CD4-positive, alpha-beta memory T cell (primary cell): ENCODE data around the gene DPY19L1. TPM values are rescaled to one million over a fixed set of nuclear protein-coding genes. Genes with fewer than 3 reads are reported as not detected.

ENCODE experiments used
- CTCF ChIA-PET: fragments of 350-600 bp; sonication (Branson Sonifier 250); formaldehyde crosslinking; loops from one replicate; lab custom pipeline; 2021; ENCODE audit warnings: inconsistent platforms; ENCODE audit not compliant: partially characterized antibody; lab: Charles Lee
- POLR2A ChIA-PET: fragments of 350-600 bp; sonication (Branson Sonifier 250); formaldehyde crosslinking; loops from one replicate; lab custom pipeline; 2021; ENCODE audit not compliant: partially characterized antibody; lab: Charles Lee
- DNase-seq, 5 donors: peaks; one replicate each; pipeline versions ENCODE4 v3.0.0 to v3.0.0-alpha.2; 2020 to 2022; ENCODE audit warnings: mixed read lengths in 1 of 5
- H3K27ac ChIP-seq: one replicate; pipeline ENCODE4 v1.7.0; 2013; ENCODE audit warnings: low read depth, low read length
- H3K27me3 ChIP-seq: 2 replicates; pipeline ENCODE4 v1.7.0; 2013; ENCODE audit warnings: mild to moderate bottlenecking, low read length, moderate library complexity; ENCODE audit not compliant: insufficient read depth
- H3K36me3 ChIP-seq: 2 replicates; pipeline ENCODE4 v1.7.0; 2013; ENCODE audit warnings: mild to moderate bottlenecking, low read length, moderate library complexity; ENCODE audit not compliant: insufficient read depth
- H3K4me1 ChIP-seq: 2 replicates; pipeline ENCODE4 v1.7.0; 2013; ENCODE audit warnings: mild to moderate bottlenecking, low read length, moderate library complexity; ENCODE audit not compliant: insufficient read depth
- H3K4me3 ChIP-seq, 2 donors: one replicate each; pipeline ENCODE4 v1.7.0; 2013; ENCODE audit warnings: low read length in 2 of 2, mild to moderate bottlenecking in 1 of 2
- H3K9me3 ChIP-seq, 2 donors: one replicate each; pipeline ENCODE4 v1.7.0; 2013; ENCODE audit warnings: low read length in 2 of 2, control low read depth in 1 of 2; ENCODE audit not compliant: control insufficient read depth in 1 of 2
- H3K27ac Mint-ChIP-seq, 7 donors: one replicate each; pipeline ENCODE4 v1.8.0; 2020 to 2021; ENCODE audit warnings: mixed read lengths in 7 of 7, mild to moderate bottlenecking in 6 of 7, inconsistent platforms in 3 of 7, moderate library complexity in 3 of 7
- H3K27me3 Mint-ChIP-seq, 2 donors: one replicate each; pipeline ENCODE4 v1.8.0; 2020 to 2021; ENCODE audit warnings: mixed read lengths in 2 of 2
- H3K36me3 Mint-ChIP-seq, 2 donors: one replicate each; pipeline ENCODE4 v1.8.0; 2020 to 2021; ENCODE audit warnings: mixed read lengths in 2 of 2, inconsistent platforms in 1 of 2, mild to moderate bottlenecking in 1 of 2
- H3K4me1 Mint-ChIP-seq, 4 donors: one replicate each; pipeline ENCODE4 v1.8.0; 2020 to 2021; ENCODE audit warnings: mixed read lengths in 4 of 4, mild to moderate bottlenecking in 1 of 4
- H3K4me3 Mint-ChIP-seq, 8 donors: one replicate each; pipeline ENCODE4 v1.8.0; 2020 to 2021; ENCODE audit warnings: mixed read lengths in 8 of 8, mild to moderate bottlenecking in 7 of 8, moderate library complexity in 6 of 8, inconsistent platforms in 3 of 8
- H3K9me3 Mint-ChIP-seq, 8 donors: one replicate each; pipeline ENCODE4 v1.8.0; 2020 to 2021; ENCODE audit warnings: mixed read lengths in 8 of 8, mild to moderate bottlenecking in 5 of 8, inconsistent platforms in 3 of 8, moderate library complexity in 1 of 8
- intact Hi-C: fragments of 100-400 bp; cut with micrococcal nuclease; formaldehyde crosslinking; loops from one replicate; pipeline ENCODE4 v1.15.1; 2023
- polyA plus RNA-seq, 2 donors: library from polyadenylated mRNA; unstranded; fragments of 300-500 nt; fragmentation: Illumina TruSeq; gene quantifications; one replicate each; pipeline ENCODE4 v1.2.3, GENCODE V29; 2021
- total RNA-seq, 2 experiments: library from RNA; stranded (reverse); gene quantifications; one replicate each; pipeline ENCODE4 v1.2.3, GENCODE V29; 2021

Gene DPY19L1
- total and polyA plus RNA-seq, 4 experiments from 2014 or later = 0.75 to 15.9 (median 7.8) TPM

GRCh38 chr7:35032166-35032565 is 5.1 kb downstream of the DPY19L1 start:
- Histone ChIP-seq H3K9me3 (no peaks in the 10 kb centered on the region), H3K27ac (no peak overlapping the region), H3K4me3 (no peak overlapping the region), H3K36me3 (no peaks in the 10 kb centered on the region), H3K4me1 (peaks cover 23% of the 10 kb centered on the region), H3K27me3 (no peaks in the 10 kb centered on the region)
- Mint-ChIP-seq H3K27ac (no peak overlapping the region), H3K9me3 (peaks cover 0 to 2% (median 0%) of the 10 kb centered on the region in 8 donors), H3K4me3 (no peak overlapping the region), H3K36me3 (peaks cover 0 to 7% of the 10 kb centered on the region in 2 donors), H3K27me3 (no peaks in the 10 kb centered on the region), H3K4me1 (peaks cover 23 to 39% (median 35%) of the 10 kb centered on the region in 4 donors)
- intact Hi-C loops = loop anchor here (10.0 kb wide), 1 partner anchor 1253 kb away; no protein-coding TSS in a partner anchor
- DNase-seq = no peak
- CTCF ChIA-PET = no interaction called here
- POLR2A ChIA-PET = no interaction called here

- intact Hi-C loops = loop anchor here (10.0 kb wide), 1 partner anchor 1254 kb away; no protein-coding TSS in a partner anchor
- CTCF ChIA-PET = no interaction called here
- peaks cover 22 to 32% (median 30%) of the 10 kb centered on the region in 4 donors for H3K4me1 Mint-ChIP-seq
Observed at GRCh38 chr7:35030848-35031247, 6.4 kb downstream of the DPY19L1 start.

GRCh38 chr7:35029311-35029710 is 8.0 kb downstream of the DPY19L1 start:
- Mint-ChIP-seq H3K27ac (no peak overlapping the region), H3K9me3 (peaks cover 0 to 2% (median 0%) of the 10 kb centered on the region in 8 donors), H3K36me3 (no peaks in the 10 kb centered on the region), H3K27me3 (no peaks in the 10 kb centered on the region), H3K4me3 (no peak overlapping the region), H3K4me1 (peaks cover 17 to 24% (median 20%) of the 10 kb centered on the region in 4 donors)
- H3K9me3 ChIP-seq = no peaks in the 10 kb centered on the region
- intact Hi-C loops = no loop called here
- POLR2A ChIA-PET = no interaction called here
- H3K27me3 ChIP-seq = no peaks in the 10 kb centered on the region
- no peaks in the 10 kb centered on the region for H3K36me3 ChIP-seq
- peaks cover 1% of the 10 kb centered on the region for H3K4me1 ChIP-seq
- no peak for DNase-seq
- CTCF ChIA-PET = no interaction called here
- H3K27ac ChIP-seq = no peak overlapping the region
- H3K4me3 ChIP-seq = no peak overlapping the region

More at GRCh38 chr7:35030848-35031247, 6.4 kb downstream of the DPY19L1 start:
- Histone ChIP-seq H3K36me3 (no peaks in the 10 kb centered on the region), H3K27ac (no peak overlapping the region), H3K9me3 (no peaks in the 10 kb centered on the region), H3K4me1 (peaks cover 17% of the 10 kb centered on the region), H3K27me3 (no peaks in the 10 kb centered on the region), H3K4me3 (no peak overlapping the region)
- no peak overlapping the region for H3K27ac Mint-ChIP-seq
- no peak overlapping the region for H3K4me3 Mint-ChIP-seq
- no peaks in the 10 kb centered on the region for H3K36me3 Mint-ChIP-seq
- no peak for DNase-seq
- H3K9me3 Mint-ChIP-seq = peaks cover 0 to 2% (median 0%) of the 10 kb centered on the region in 8 donors
- POLR2A ChIA-PET = no interaction called here
- no peaks in the 10 kb centered on the region for H3K27me3 Mint-ChIP-seq

- H3K36me3 Mint-ChIP-seq = no peaks in the 10 kb centered on the region
- H3K4me1 Mint-ChIP-seq = peaks cover 10 to 19% (median 14%) of the 10 kb centered on the region in 4 donors
- Histone ChIP-seq H3K9me3 (no peaks in the 10 kb centered on the region), H3K4me1 (no peaks in the 10 kb centered on the region), H3K4me3 (no peak overlapping the region), H3K27me3 (no peaks in the 10 kb centered on the region), H3K36me3 (no peaks in the 10 kb centered on the region), H3K27ac (no peak overlapping the region)
- no peak for DNase-seq
- intact Hi-C loops = no loop called here
- H3K4me3 Mint-ChIP-seq = no peak overlapping the region
- H3K27me3 Mint-ChIP-seq = no peaks in the 10 kb centered on the region
- POLR2A ChIA-PET = no interaction called here
- CTCF ChIA-PET = no interaction called here
- no peak overlapping the region for H3K27ac Mint-ChIP-seq
- H3K9me3 Mint-ChIP-seq = peaks cover 0 to 2% (median 0%) of the 10 kb centered on the region in 8 donors
Observed at GRCh38 chr7:35026150-35026549, 11.1 kb downstream of the DPY19L1 start.

- no peak for DNase-seq
- H3K27me3 ChIP-seq = no peaks in the 10 kb centered on the region
- Mint-ChIP-seq H3K36me3 (no peaks in the 10 kb centered on the region), H3K9me3 (peaks cover 0 to 2% (median 0%) of the 10 kb centered on the region in 8 donors), H3K4me1 (peaks cover 10 to 15% (median 13%) of the 10 kb centered on the region in 4 donors), H3K27me3 (no peaks in the 10 kb centered on the region), H3K27ac (peak overlapping the region in 1 of 7 donors; percentile 45), H3K4me3 (no peak overlapping the region)
- no peak overlapping the region for H3K27ac ChIP-seq
- no peak overlapping the region for H3K4me3 ChIP-seq
- intact Hi-C loops = no loop called here
- no peaks in the 10 kb centered on the region for H3K9me3 ChIP-seq
- POLR2A ChIA-PET = no interaction called here
- no peaks in the 10 kb centered on the region for H3K36me3 ChIP-seq
- H3K4me1 ChIP-seq = no peaks in the 10 kb centered on the region
- CTCF ChIA-PET = no interaction called here
Observed at GRCh38 chr7:35025369-35025870, 11.9 kb downstream of the DPY19L1 start.

GRCh38 chr7:35024298-35024697 is 13.0 kb downstream of the DPY19L1 start:
- H3K27me3 Mint-ChIP-seq = no peaks in the 10 kb centered on the region
- DNase-seq = no peak
- CTCF ChIA-PET = no interaction called here
- H3K4me1 ChIP-seq = no peaks in the 10 kb centered on the region
- H3K9me3 ChIP-seq = no peaks in the 10 kb centered on the region
- intact Hi-C loops = no loop called here
- H3K27ac Mint-ChIP-seq = peak overlapping the region in 3 of 7 donors; percentile 32 to 41 (median 35)
- H3K4me1 Mint-ChIP-seq = peaks cover 10 to 14% (median 13%) of the 10 kb centered on the region in 4 donors
- POLR2A ChIA-PET = no interaction called here
- H3K36me3 Mint-ChIP-seq = no peaks in the 10 kb centered on the region
- H3K4me3 Mint-ChIP-seq = no peak overlapping the region
- no peaks in the 10 kb centered on the region for H3K36me3 ChIP-seq
- H3K4me3 ChIP-seq = no peak overlapping the region
- peaks cover 0 to 2% (median 0%) of the 10 kb centered on the region in 8 donors for H3K9me3 Mint-ChIP-seq
- H3K27ac ChIP-seq = no peak overlapping the region
- no peaks in the 10 kb centered on the region for H3K27me3 ChIP-seq

- H3K4me3 Mint-ChIP-seq = no peak overlapping the region
- H3K27ac Mint-ChIP-seq = no peak overlapping the region
- intact Hi-C loops = no loop called here
- no peaks in the 10 kb centered on the region for H3K36me3 Mint-ChIP-seq
- H3K4me3 ChIP-seq = no peak overlapping the region
- H3K4me1 ChIP-seq = no peaks in the 10 kb centered on the region
- H3K9me3 ChIP-seq = no peaks in the 10 kb centered on the region
- CTCF ChIA-PET = no interaction called here
- H3K27me3 ChIP-seq = no peaks in the 10 kb centered on the region
- H3K27me3 Mint-ChIP-seq = no peaks in the 10 kb centered on the region
- H3K27ac ChIP-seq = no peak overlapping the region
- peaks cover 10 to 20% (median 14%) of the 10 kb centered on the region in 4 donors for H3K4me1 Mint-ChIP-seq
- no peaks in the 10 kb centered on the region for H3K36me3 ChIP-seq
- H3K9me3 Mint-ChIP-seq = no peaks in the 10 kb centered on the region
- POLR2A ChIA-PET = no interaction called here
- DNase-seq = no peak
Observed at GRCh38 chr7:35022725-35023124, 14.6 kb downstream of the DPY19L1 start.
